Measurements from ENCODE around the gene ZSWIM5. TPM values are rescaled to one million over a fixed set of nuclear protein-coding genes. Genes with fewer than 3 reads are reported as not detected.
"Not testable (repeated sequence)": the region's sequence is repeated elsewhere in the genome, so short reads cannot be mapped to it uniquely, and the experiment has no call there.

ZSWIM5 gene
- total RNA-seq, 1 experiment from 2014 or later, result 1.4 TPM

- POLR2A ChIA-PET (ENCODE audit: unreplicated experiment), result no interaction called here
- Histone ChIP-seq H3K79me2 (ENCODE audit: low read length) (no peaks in the 10 kb centered on the region), H3K4me2 (ENCODE audit: low read length) (no peak overlapping the region), H3K9ac (ENCODE audit: low read length) (no peak overlapping the region), H3K9me3 (ENCODE audit: low read length) (no peaks in the 10 kb centered on the region), H3K27ac (ENCODE audit: low read length) (no peak overlapping the region), H3K9me2 (replicated peaks; ENCODE audit: low read length) (no peaks in the 10 kb centered on the region), H3K27me3 (ENCODE audit: low read length) (no peaks in the 10 kb centered on the region), H4K20me1 (ENCODE audit: low read length) (no peaks in the 10 kb centered on the region), H3K4me1 (ENCODE audit: insufficient read depth, low read length) (no peaks in the 10 kb centered on the region), H2AFZ (ENCODE audit: low read length) (no peak overlapping the region), H3K4me3 (ENCODE audit: low read length) (no peak overlapping the region), H3K36me3 (ENCODE audit: low read depth, low read length) (no peaks in the 10 kb centered on the region), H3F3A (ENCODE audit: low read length, unreplicated experiment) (no peaks in the 10 kb centered on the region)
- ATAC-seq, result no peak
- BruUV-seq (replicated peaks), result no TSS peak
- no peak for TF ChIP-seq EZH2 (IDR thresholded peaks at IDR 0.05; ENCODE audit: low read length, unreplicated experiment)
- TF ChIP-seq CTCF (conservative IDR thresholded peaks at IDR 0.05; ENCODE audit: low read depth, low read length), result no peak
- no peak for TF ChIP-seq EZH2phosphoT487 (IDR thresholded peaks at IDR 0.05; ENCODE audit: borderline replicate concordance, low read length)
- no peak for DNase-seq
- CTCF ChIA-PET, result no interaction called here
- intact Hi-C loops (cut with micrococcal nuclease), result no loop called here
Measured at GRCh38 chr1:45079533-45079932, 126.9 kb downstream of the ZSWIM5 start.

DNA sequence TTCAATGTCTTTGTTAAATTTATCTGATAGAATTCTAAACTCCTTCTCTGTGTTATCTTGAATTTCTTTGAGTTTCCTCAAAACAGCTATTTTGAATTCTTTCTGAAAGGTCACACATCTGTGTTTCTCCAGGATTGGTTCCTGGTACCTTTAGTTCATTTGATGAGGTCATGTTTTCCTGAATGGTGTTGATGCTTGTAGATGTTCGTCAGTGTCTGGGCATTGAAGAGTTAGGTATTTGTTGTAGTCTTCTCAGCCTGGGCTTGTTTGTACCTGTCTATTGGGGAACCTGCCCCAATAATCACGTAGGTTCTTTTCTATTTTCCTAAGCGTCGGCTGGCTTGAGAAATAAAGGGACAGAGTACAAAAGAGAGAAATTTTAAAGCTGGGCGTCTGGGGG, 129.4 kb downstream of the ZSWIM5 start:
- H3K4me1 ChIP-seq (ENCODE audit: insufficient read depth, low read length); DNase-seq; H3K9me2 ChIP-seq (replicated peaks; ENCODE audit: low read length); H3K9ac ChIP-seq (ENCODE audit: low read length); H3K4me3 ChIP-seq (ENCODE audit: low read length); CTCF ChIA-PET; H3K36me3 ChIP-seq (ENCODE audit: low read depth, low read length); H3K27me3 ChIP-seq (ENCODE audit: low read length); H3K9me3 ChIP-seq (ENCODE audit: low read length); H3K27ac ChIP-seq (ENCODE audit: low read length); H3K4me2 ChIP-seq (ENCODE audit: low read length); intact Hi-C loops (cut with micrococcal nuclease); H3K79me2 ChIP-seq (ENCODE audit: low read length); H3F3A ChIP-seq (ENCODE audit: low read length, unreplicated experiment); POLR2A ChIA-PET (ENCODE audit: unreplicated experiment); H2AFZ ChIP-seq (ENCODE audit: low read length); ATAC-seq; H4K20me1 ChIP-seq (ENCODE audit: low read length); BruUV-seq (replicated peaks): not testable (repeated sequence)

- CTCF ChIA-PET, result no interaction called here
- Histone ChIP-seq H3K9me2 (replicated peaks; ENCODE audit: low read length) (no peaks in the 10 kb centered on the region), H3K4me2 (ENCODE audit: low read length) (no peak overlapping the region), H3K4me1 (ENCODE audit: insufficient read depth, low read length) (no peaks in the 10 kb centered on the region), H3K79me2 (ENCODE audit: low read length) (no peaks in the 10 kb centered on the region), H3K9ac (ENCODE audit: low read length) (no peak overlapping the region), H3K36me3 (ENCODE audit: low read depth, low read length) (no peaks in the 10 kb centered on the region), H3K27me3 (ENCODE audit: low read length) (no peaks in the 10 kb centered on the region), H3K9me3 (ENCODE audit: low read length) (0 out of 2 replicates have a peak, but pooled peaks cover 6% of the 10 kb centered on the region), H2AFZ (ENCODE audit: low read length) (no peak overlapping the region), H3F3A (ENCODE audit: low read length, unreplicated experiment) (no peaks in the 10 kb centered on the region), H3K4me3 (ENCODE audit: low read length) (no peak overlapping the region), H4K20me1 (ENCODE audit: low read length) (no peaks in the 10 kb centered on the region), H3K27ac (ENCODE audit: low read length) (no peak overlapping the region)
- POLR2A ChIA-PET (ENCODE audit: unreplicated experiment), result no interaction called here
- TF ChIP-seq CTCF (conservative IDR thresholded peaks at IDR 0.05; ENCODE audit: low read depth, low read length) (no peak), EZH2phosphoT487 (IDR thresholded peaks at IDR 0.05; ENCODE audit: borderline replicate concordance, low read length) (no peak), EZH2 (IDR thresholded peaks at IDR 0.05; ENCODE audit: low read length, unreplicated experiment) (no peak)
- ATAC-seq (no peak), DNase-seq (no peak)
- intact Hi-C loops (cut with micrococcal nuclease), result no loop called here
- BruUV-seq (replicated peaks), result no TSS peak
Measured at GRCh38 chr1:45071567-45071966, 134.8 kb downstream of the ZSWIM5 start.

Data from PC-3 (cell line).